Heart left ventricle (tissue), 16 donors: ENCODE measurements around the gene CFAP46. TPM values are rescaled to one million over a fixed set of nuclear protein-coding genes. Genes with fewer than 3 reads are reported as not detected.
A peak's percentile ranks its signal among the peaks of the same experiment; 100 is the strongest.

ENCODE experiments used
- ATAC-seq, 4 donors: fragments of 200-7000 bp; cut with Tn5 transposase; one replicate each; pipeline ENCODE4 v1.9.1; 2020 to 2022; ENCODE audit warnings: moderate library complexity in 4 of 4, mild to moderate bottlenecking in 3 of 4, moderate number of reproducible peaks in 1 of 4
- DNase-seq, 5 donors: peaks; one replicate each; pipeline ENCODE4 v3.0.0-alpha.2; 2020
- H3K27ac ChIP-seq, 12 donors: fragments of 200-600 bp; sonication (generic) in 4 of 12; one replicate each; pipeline versions ENCODE4 v1.5.0 to v1.8.0; 2016 to 2022; ENCODE audit warnings: mild to moderate bottlenecking in 2 of 12
- H3K27me3 ChIP-seq, 9 donors: fragments of 200-600 bp; sonication (generic) in 2 of 9; one replicate each; pipeline versions ENCODE4 v1.5.1 to v1.8.0; 2016 to 2022; ENCODE audit warnings: mild to moderate bottlenecking in 3 of 9
- H3K36me3 ChIP-seq, 9 donors: fragments of 200-600 bp; sonication (generic) in 2 of 9; one replicate each; pipeline versions ENCODE4 v1.5.0 to v1.8.0; 2018 to 2022; ENCODE audit warnings: mild to moderate bottlenecking in 2 of 9
- H3K4me1 ChIP-seq, 12 donors: fragments of 200-600 bp; sonication (generic) in 4 of 12; one replicate each; pipeline versions ENCODE4 v1.5.0 to v1.8.0; 2016 to 2022; ENCODE audit warnings: mild to moderate bottlenecking in 3 of 12
- H3K4me3 ChIP-seq, 12 donors: fragments of 200-600 bp; sonication (generic) in 4 of 12; one replicate each; pipeline versions ENCODE4 v1.5.0 to v1.8.0; 2017 to 2022; ENCODE audit warnings: mild to moderate bottlenecking in 9 of 12, moderate library complexity in 4 of 12
- H3K9me3 ChIP-seq, 12 donors: fragments of 200-600 bp; sonication (generic) in 4 of 12; one replicate each; pipeline versions ENCODE4 v1.5.0 to v1.8.0; 2016 to 2022; ENCODE audit warnings: mild to moderate bottlenecking in 1 of 12
- CTCF ChIP-seq, 12 donors: fragments of 200-600 bp; sonication (generic) in 4 of 12; IDR thresholded peaks; one replicate each; pipeline versions ENCODE4 v1.5.0 to v1.8.0; 2018 to 2022; ENCODE audit warnings: antibody characterized with exemption in 12 of 12, mild to moderate bottlenecking in 5 of 12
- POLR2A ChIP-seq, 2 donors: fragments of 450-650 bp; IDR thresholded peaks; one replicate each; pipeline ENCODE4 v1.6.1; 2017; ENCODE audit warnings: antibody characterized with exemption in 2 of 2, mild to moderate bottlenecking in 2 of 2, moderate library complexity in 2 of 2
- WGBS, 4 donors: extraction: QIAGEN DNeasy Blood & Tissue Kit in 2 of 4; methylation state at CpG; one replicate each; pipeline versions ENCODE4 v1.1.5 to v1.1.7; 2013 to 2018; 5-methylcytosine and 5-hydroxymethylcytosine counted together
- intact Hi-C, 10 donors: fragments of 100-400 bp; cut with DNase I; formaldehyde crosslinking; loops; one replicate each; pipeline versions ENCODE4 v1.11.1 to v1.14.2; 2022
- polyA plus RNA-seq, 2 donors: library from polyadenylated mRNA; stranded (reverse); fragments of 200-250 nt; gene quantifications; one replicate each; pipeline ENCODE4 v1.2.3, GENCODE V29; 2013
- total RNA-seq, 9 donors: library from RNA; depleted of rRNA in 2 of 9; stranded (reverse); fragments of >200 nt in 2 of 9; fragmentation: NEBNext Ultra II Directional in 3 of 9; extraction: Animal tissue kit (Norgen Biotek cat#: 25700) in 3 of 9; gene quantifications; one replicate each; pipeline versions ENCODE4 v1.1.0 to v1.2.4, GENCODE V29; 2016 to 2023
- donor health status: ischemic (EF 13 %, LVEDD 7.1; RV severe dilation, severe dysfunction).
- donor health status: healthy with polysubstance abuse.
- donor health status: DM: no; HTN: yes; CAD: no.
- donor health status: DM: no; HTN: no; CAD: no.
- donor health status: ischemic (EF 25% LVEDD 6.9; RV normal size, moderate dysfunction).
- donor health status: ischemic (EF 25% LVEDD 5.7; RV mildly dilated, moderate dysfunction).
- donor health status: healthy.
- donor health status: DM: yes; HTN: yes; CAD: no.
- donor health status: ischemic (EF 35%, LVEDD 5.7; RV mildly dilated, moderate dysfunction).
- donor health status: nonischemic (EF 11% LVEDD 7.7; RV severe dilation, severe dysfunction).
- donor health status: DM: yes; HTN: yes; CAD: no.
- donor health status: PGD.
- donor health status: ischemic (EF 29% LVEDD 5.4; RV normal size, mild dysfunction).
- donor health status: nonischemic (EF 23%, LVEDD 6.1; RV moderate dilation, normal function).

The CFAP46 gene
- total and polyA plus RNA-seq, 11 donors: 0.61 to 1.8 (median 0.95) TPM

GRCh38 chr10:132838346-132838970 lies 103.9 kb downstream of the CFAP46 start:
- TF ChIP-seq POLR2A (IDR thresholded peaks at IDR 0.05) (no peak), CTCF (IDR thresholded peaks at IDR 0.05) (no peak)
- no peak for DNase-seq
- no peak overlapping the region for H3K27ac ChIP-seq
- intact Hi-C loops: loop anchor here in 7 of 10 donors (5.0 to 10.0 kb wide), 6 partner anchors 184 to 479 kb away; no protein-coding TSS in a partner anchor
- peaks cover 0 to 6% (median 0%) of the 10 kb centered on the region in 12 donors for H3K4me1 ChIP-seq
- H3K27me3 ChIP-seq: peaks cover 0 to 43% (median 17%) of the 10 kb centered on the region in 9 donors
- H3K4me3 ChIP-seq: no peak overlapping the region
- H3K36me3 ChIP-seq: no peaks in the 10 kb centered on the region
- H3K9me3 ChIP-seq: peaks cover 0 to 21% (median 12%) of the 10 kb centered on the region in 12 donors
- 74 to 90% (median 87%) methylated on average over 6 to 21 of the region's 21 CpGs for WGBS, 4 donors
- ATAC-seq: no peak

DNA sequence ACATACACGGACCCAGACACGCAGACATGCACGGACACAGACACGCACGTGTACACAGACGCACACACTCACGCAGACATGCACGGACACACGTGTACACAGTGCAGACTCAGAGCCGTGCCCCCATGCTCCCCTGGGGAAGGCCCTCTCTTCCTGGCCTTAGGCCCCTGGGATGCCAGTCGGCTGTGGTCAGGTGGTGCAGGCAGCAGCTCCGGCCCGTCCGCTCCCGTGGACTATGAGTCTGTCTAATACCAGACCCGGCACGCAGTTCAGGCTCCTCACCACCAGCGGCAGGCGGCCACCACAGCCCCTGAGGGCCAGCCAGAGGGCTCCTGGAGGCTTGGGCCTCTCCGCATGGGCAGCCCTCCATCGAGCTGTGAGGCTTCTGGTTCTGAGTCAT lies 104.5 kb downstream of the CFAP46 start:
- peaks cover 0 to 6% (median 0%) of the 10 kb centered on the region in 12 donors for H3K4me1 ChIP-seq
- intact Hi-C loops: loop anchor here in 8 of 10 donors (2.0 to 10.0 kb wide), 7 partner anchors 183 to 479 kb away; no protein-coding TSS in a partner anchor
- no peak for ATAC-seq
- peaks cover 5 to 49% (median 17%) of the 10 kb centered on the region in 9 donors for H3K27me3 ChIP-seq
- H3K9me3 ChIP-seq: peaks cover 0 to 18% (median 11%) of the 10 kb centered on the region in 12 donors
- TF ChIP-seq POLR2A (IDR thresholded peaks at IDR 0.05): no peak
- no peak for TF ChIP-seq CTCF (IDR thresholded peaks at IDR 0.05)
- no peak overlapping the region for H3K4me3 ChIP-seq
- H3K27ac ChIP-seq: no peak overlapping the region
- H3K36me3 ChIP-seq: no peaks in the 10 kb centered on the region
- 86 to 90% (median 88%) methylated on average over 16 to 21 of the region's 21 CpGs for WGBS, 4 donors
- DNase-seq: no peak

DNA sequence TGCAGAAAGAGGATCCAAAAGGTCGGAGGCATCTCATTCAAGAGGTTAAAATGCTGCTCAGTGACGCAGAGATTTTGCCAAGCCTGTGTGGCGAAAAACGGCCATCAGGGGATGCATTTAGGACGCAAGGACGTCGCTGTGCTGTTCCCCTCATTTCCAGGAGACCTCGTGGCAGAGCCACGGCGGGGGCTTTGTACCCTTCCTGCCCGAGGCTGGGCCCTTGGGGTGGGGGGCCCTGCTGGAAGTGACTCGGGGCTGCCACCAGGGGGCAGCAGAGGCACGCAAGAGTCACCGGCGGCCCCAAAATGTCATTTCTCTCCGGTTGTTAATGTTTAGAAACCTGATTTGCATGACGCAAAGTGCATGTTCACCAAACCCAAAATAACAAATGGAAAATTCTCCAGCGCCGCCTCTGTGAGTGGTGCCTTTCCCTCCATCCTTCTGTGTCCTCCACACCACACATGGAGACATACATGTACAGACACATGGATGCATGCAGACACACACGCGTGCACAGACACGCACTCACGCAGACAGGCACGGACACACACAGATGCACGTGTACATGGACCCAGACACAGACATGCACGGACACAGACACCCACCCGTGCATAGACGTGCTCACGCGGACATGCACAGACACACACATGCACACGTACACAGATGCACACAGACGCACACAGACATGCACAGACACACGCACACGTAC lies 105.4 kb downstream of the CFAP46 start:
- Histone ChIP-seq H3K27me3 (peaks cover 10 to 55% (median 22%) of the 10 kb centered on the region in 9 donors), H3K4me1 (peaks cover 0 to 6% (median 0%) of the 10 kb centered on the region in 12 donors), H3K9me3 (peaks cover 0 to 9% (median 2%) of the 10 kb centered on the region in 12 donors), H3K36me3 (no peaks in the 10 kb centered on the region), H3K27ac (no peak overlapping the region), H3K4me3 (peak overlapping the region in 1 of 12 donors; percentile 3)
- intact Hi-C loops: loop anchor here in 8 of 10 donors (2.0 to 10.0 kb wide), 7 partner anchors 182 to 480 kb away; no protein-coding TSS in a partner anchor
- ATAC-seq: peak in 3 of 4 donors; percentile 40 to 64 (median 59)
- 41 to 45% (median 44%) methylated on average over 34 of the region's 34 CpGs for WGBS, 4 donors
- DNase-seq: peak in 1 of 5 donors; percentile 14
- TF ChIP-seq POLR2A (IDR thresholded peaks at IDR 0.05) (no peak), CTCF (IDR thresholded peaks at IDR 0.05) (peak; percentile 89 to 99 (median 96))
